ENCODE measurements around the gene ZNF326. TPM values are rescaled to one million over a fixed set of nuclear protein-coding genes. Genes with fewer than 3 reads are reported as not detected.
A peak's percentile ranks its signal among the peaks of the same experiment; 100 is the strongest.

ZNF326 gene
- total and polyA plus RNA-seq, 10 of the 15 experiments (the other 5 are each of a cell fraction or from before 2014, with no cell fraction given), result 7.1 to 29.4 (median 21.9) TPM

DNA sequence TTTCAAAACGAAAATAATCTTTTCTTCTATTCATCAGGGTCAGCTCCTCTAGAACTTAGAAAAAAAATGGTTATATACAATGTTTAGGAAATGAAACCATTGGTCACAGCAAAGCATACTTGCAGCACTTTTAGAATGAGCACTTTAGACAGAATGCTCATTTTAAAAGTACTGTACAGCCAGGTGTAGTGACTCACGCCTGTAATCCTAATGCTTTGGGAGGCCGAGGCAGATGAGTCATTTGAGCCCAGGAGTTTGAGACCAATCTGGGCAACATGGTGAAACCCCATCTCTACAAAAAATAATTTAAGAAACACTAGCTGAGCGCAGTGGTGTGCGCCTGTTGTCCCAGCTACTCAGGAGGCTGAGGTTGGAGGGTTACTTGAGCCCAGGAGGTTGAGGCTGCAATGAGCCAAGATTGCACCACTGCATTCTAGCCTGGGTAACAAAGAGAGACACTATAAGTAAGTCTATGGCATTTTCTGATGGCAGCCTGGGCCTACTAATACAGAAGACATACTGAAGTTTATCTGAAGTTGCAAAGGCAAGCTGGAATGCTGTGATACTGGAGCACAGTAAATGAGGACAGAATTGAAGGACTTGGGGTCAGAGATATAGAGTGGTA, 48.9 kb upstream of the ZNF326 start (continued):
- TF ChIP-seq EP300 (IDR thresholded peaks at IDR 0.05; ENCODE audit: borderline replicate concordance in 1 of 2, control insufficient read depth in 1 of 2, low read depth in 2 of 2, low read length in 2 of 2) (peak in 1 of 2 experiments; percentile 26; a peak in 2 of 4 replicates), MXI1 (IDR thresholded peaks at IDR 0.05; ENCODE audit: low read depth, low read length) (no peak), CBX3 (IDR thresholded peaks at IDR 0.05; ENCODE audit: borderline replicate concordance, low read depth) (no peak), IRF4 (IDR thresholded peaks at IDR 0.05; ENCODE audit: low read depth, low read length) (peak; percentile 57; the same call in 1 of the 2 replicates), CREM (IDR thresholded peaks at IDR 0.05; ENCODE audit: low read depth) (peak; percentile 39; the same call in 1 of the 2 replicates), SREBF2 (IDR thresholded peaks at IDR 0.05; ENCODE audit: low read length) (no peak), ETV6 (conservative IDR thresholded peaks at IDR 0.05 in 1 of 2, IDR thresholded peaks at IDR 0.05 in 1 of 2; ENCODE audit: borderline replicate concordance in 1 of 2, low read depth in 1 of 2) (peak in 1 of 2 experiments; percentile 70; a peak in 2 of 4 replicates), HCFC1 (IDR thresholded peaks at IDR 0.05; ENCODE audit: low read length) (no peak), EZH2 (IDR thresholded peaks at IDR 0.05; ENCODE audit: borderline replicate concordance, control insufficient read depth, low read depth, low read length) (no peak), SIX5 (IDR thresholded peaks at IDR 0.05; ENCODE audit: low read depth, low read length, severe bottlenecking) (no peak)
- TF ChIP-seq, protein P1, sequence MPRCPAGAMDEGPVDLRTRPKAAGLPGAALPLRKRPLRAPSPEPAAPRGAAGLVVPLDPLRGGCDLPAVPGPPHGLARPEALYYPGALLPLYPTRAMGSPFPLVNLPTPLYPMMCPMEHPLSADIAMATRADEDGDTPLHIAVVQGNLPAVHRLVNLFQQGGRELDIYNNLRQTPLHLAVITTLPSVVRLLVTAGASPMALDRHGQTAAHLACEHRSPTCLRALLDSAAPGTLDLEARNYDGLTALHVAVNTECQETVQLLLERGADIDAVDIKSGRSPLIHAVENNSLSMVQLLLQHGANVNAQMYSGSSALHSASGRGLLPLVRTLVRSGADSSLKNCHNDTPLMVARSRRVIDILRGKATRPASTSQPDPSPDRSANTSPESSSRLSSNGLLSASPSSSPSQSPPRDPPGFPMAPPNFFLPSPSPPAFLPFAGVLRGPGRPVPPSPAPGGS (IDR thresholded peaks at IDR 0.05; ENCODE audit: borderline replicate concordance, insufficient read depth, low read depth, low read length, poor library complexity, severe bottlenecking), result peak; percentile 37
- TF ChIP-seq, protein P2, sequence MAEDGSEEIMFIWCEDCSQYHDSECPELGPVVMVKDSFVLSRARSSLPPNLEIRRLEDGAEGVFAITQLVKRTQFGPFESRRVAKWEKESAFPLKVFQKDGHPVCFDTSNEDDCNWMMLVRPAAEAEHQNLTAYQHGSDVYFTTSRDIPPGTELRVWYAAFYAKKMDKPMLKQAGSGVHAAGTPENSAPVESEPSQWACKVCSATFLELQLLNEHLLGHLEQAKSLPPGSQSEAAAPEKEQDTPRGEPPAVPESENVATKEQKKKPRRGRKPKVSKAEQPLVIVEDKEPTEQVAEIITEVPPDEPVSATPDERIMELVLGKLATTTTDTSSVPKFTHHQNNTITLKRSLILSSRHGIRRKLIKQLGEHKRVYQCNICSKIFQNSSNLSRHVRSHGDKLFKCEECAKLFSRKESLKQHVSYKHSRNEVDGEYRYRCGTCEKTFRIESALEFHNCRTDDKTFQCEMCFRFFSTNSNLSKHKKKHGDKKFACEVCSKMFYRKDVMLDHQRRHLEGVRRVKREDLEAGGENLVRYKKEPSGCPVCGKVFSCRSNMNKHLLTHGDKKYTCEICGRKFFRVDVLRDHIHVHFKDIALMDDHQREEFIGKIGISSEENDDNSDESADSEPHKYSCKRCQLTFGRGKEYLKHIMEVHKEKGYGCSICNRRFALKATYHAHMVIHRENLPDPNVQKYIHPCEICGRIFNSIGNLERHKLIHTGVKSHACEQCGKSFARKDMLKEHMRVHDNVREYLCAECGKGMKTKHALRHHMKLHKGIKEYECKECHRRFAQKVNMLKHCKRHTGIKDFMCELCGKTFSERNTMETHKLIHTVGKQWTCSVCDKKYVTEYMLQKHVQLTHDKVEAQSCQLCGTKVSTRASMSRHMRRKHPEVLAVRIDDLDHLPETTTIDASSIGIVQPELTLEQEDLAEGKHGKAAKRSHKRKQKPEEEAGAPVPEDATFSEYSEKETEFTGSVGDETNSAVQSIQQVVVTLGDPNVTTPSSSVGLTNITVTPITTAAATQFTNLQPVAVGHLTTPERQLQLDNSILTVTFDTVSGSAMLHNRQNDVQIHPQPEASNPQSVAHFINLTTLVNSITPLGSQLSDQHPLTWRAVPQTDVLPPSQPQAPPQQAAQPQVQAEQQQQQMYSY (CRISPR knock-in tag; IDR thresholded peaks at IDR 0.05), result no peak
